NCI-H1417 (cell line): ENCODE results near the gene TFEB.
A peak's percentile ranks its signal among the peaks of the same experiment; 100 is the strongest.

Experiments
- DNase-seq, 3 experiments: peaks; one replicate each; lab custom pipeline; 2025; lab: John Stamatoyannopoulos, UW

Gene TFEB

DNA sequence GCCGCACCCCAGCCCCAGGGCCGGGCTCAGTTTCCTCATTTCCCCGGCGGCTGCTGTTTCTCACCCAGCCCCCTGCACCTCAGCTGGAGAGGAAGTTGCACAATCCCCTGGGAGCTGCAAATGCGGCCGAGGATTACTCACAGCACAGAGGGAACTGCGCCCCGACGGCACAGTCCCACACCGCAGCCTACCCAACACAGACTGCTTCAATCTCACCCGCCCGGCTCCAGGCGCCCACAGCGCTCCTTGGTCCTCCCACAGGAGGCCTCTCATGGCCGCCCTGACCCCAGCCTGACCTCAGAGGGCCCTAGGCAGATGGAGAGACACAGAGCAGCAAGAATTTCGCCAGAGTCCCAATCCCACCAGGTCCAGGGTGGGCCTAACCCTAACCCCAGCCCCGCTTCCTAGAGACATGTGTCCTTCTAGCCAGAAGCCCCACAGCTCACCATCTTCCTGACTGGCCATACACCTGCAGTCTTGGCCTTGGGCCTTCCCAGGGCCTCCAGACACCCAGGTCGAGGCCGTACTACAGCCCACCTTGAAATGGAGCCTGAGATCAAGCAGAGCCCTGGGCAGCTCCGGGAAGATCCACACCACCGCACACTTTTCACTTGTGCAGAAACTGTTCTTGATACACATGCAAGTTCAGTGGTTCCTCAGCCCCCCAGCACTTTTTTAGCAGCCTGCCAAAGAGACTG lies 11.7 kb downstream of the TFEB start:
- no peak for DNase-seq

DNA sequence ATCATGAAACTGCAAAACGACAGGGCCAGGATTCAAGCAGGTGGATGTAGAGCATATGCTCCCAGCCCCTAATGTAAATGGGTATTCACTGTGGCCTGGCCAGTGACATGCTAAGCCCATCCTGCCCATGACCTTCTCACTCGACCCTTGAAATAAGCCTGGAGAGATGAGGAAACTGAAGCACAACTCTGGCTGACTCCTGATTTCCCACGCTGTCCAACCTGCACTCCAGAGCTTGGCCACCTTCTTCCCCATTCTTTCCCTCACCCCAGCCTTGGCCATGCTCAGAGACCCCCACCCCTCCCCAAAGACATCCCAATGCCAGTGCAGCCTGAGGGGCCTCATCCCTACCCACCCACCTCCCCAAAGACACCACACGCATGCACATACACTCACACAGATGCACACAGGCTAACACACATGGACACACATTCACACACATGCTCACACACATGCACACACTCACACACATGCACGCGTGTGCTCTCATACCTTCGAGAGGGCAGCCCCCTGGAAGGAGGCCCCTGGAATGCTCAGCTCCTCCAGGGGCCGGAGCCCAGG lies 12.4 kb downstream of the TFEB start:
- DNase-seq = no peak

- no peak for DNase-seq
Measured at GRCh38 chr6:41721414-41721813, 14.0 kb downstream of the TFEB start.

- no peak for DNase-seq
Measured at GRCh38 chr6:41720783-41721182, 14.6 kb downstream of the TFEB start.

GRCh38 chr6:41720262-41720620 lies 15.2 kb downstream of the TFEB start:
- no peak for DNase-seq

GRCh38 chr6:41719436-41720261 lies 15.8 kb downstream of the TFEB start:
- no peak for DNase-seq

DNA sequence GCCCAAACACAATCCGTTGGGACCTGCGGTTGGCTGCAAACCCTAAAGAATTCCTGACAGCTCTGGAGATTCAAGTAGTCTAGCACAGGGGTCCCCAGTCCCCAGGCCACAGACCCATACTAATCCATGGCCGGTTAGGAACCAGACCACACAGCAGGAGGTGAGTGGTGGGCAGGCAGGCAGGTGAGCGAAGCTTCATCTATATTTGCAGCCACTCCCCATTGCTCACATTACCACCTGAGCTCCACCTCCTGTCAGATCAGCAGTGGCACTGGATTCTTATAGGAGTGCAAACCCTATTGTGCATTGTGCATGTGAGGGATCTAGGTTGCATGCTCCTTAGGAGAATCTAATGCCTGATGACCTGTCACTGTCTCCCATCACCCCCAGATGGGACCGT lies 16.6 kb downstream of the TFEB start:
- DNase-seq = no peak

- peak in 1 of 3 experiments; percentile 35 for DNase-seq
Measured at GRCh38 chr6:41717392-41717736, 18.0 kb downstream of the TFEB start.

- DNase-seq = peak; percentile 6 to 65 (median 41)
Measured at GRCh38 chr6:41716516-41717391, 18.7 kb downstream of the TFEB start.

DNA sequence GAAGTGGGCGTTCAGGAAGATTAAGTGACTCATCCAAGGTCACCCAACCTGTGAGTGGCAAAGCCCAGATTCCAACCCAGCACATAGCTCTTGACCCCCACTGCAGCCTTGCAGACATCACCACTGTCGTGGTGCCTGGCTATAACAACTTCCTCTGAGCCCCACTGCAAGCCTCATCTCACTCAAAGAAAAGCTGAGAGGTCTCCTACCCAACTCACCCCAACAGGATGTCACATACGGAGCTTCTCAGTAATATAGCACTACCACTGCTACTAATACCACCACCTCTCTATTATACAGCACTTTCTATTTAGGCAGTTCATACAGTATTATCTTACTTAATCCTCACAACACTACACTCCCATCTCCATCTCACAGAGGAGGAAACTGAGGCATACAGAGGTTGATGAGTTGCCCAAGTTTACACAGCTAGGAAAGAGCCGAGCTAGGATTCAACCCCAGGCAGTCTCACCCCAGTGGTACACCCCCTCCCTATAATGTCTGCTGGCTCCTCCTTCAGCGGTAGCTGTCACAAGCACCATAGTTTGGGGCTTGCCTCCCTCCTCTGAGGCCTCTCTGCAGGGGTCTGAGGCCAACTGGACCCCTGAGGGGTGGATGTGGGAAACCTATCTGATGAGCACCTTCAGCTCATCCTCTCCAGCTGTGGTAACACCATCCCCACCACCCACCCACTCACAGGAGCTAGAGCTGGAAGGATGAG lies 19.5 kb downstream of the TFEB start:
- no peak for DNase-seq

GRCh38 chr6:41714556-41715273 lies 20.7 kb downstream of the TFEB start:
- DNase-seq = no peak

- no peak for DNase-seq
Measured at GRCh38 chr6:41713650-41714291, 21.6 kb downstream of the TFEB start.

DNA sequence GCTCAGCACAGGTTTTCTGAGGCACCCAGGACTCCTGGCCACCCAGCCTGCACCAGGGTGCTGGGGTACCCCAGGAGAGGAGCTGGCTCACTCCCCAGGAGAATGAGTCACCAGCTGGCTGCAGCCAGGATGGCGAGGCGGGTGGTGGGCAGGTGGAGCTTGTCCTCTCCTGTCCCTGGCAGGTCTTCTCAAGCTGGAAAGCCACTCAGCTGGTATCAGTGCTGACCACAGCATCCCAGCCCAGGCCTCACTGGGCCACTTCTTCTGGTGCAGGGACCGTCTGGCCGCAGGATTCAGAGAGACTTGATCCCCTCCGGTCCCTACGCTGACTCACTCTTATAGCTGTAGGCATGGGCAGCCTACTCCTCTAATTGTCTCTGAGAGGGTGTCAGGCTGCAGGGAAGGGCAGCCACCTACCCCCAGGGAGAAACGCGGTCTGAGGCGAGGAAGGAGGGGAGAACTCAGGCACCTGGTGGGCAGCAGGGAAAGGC lies 22.2 kb downstream of the TFEB start:
- DNase-seq = peak in 2 of 3 experiments; percentile 21 to 42

GRCh38 chr6:41712651-41713103 lies 22.7 kb downstream of the TFEB start:
- no peak for DNase-seq

DNA sequence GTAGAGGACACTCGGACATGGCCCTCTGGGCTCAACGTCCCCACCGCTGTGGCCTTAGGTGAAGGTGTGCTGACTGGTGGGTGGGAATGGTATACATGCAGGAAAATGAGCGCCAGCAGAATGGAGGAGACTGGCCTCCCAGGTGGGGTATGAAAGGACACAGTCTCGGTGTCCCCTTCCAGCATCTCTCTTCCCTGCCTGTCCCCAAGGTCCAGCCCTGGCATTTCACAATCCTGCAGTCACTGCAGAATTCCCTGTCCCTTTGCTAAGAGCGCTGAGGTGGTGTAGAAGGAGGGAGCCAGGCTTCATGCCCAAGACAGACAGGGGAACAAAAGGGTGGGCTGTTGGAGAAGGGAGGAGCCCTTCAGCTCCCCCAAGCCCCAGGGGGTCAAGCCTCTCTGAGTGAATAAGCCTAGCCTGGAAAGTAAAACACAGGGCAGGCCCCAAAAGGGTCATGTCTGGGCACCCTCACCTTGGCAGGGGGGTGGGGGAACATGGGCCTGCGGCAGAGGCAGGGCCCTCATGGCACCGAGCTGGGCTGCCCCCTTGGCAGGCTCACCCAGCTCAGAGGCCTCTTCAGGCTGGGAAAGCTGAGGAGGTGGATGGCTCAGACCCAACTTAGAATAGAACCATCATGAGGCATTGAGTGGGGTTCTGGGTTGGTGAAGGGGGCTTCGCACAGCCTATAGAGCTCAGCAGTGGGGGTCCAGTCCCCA lies 23.9 kb downstream of the TFEB start:
- DNase-seq = no peak

GRCh38 chr6:41709375-41709774 lies 26.0 kb downstream of the TFEB start:
- DNase-seq = no peak

GRCh38 chr6:41708856-41709255 lies 26.6 kb downstream of the TFEB start:
- no peak for DNase-seq

DNA sequence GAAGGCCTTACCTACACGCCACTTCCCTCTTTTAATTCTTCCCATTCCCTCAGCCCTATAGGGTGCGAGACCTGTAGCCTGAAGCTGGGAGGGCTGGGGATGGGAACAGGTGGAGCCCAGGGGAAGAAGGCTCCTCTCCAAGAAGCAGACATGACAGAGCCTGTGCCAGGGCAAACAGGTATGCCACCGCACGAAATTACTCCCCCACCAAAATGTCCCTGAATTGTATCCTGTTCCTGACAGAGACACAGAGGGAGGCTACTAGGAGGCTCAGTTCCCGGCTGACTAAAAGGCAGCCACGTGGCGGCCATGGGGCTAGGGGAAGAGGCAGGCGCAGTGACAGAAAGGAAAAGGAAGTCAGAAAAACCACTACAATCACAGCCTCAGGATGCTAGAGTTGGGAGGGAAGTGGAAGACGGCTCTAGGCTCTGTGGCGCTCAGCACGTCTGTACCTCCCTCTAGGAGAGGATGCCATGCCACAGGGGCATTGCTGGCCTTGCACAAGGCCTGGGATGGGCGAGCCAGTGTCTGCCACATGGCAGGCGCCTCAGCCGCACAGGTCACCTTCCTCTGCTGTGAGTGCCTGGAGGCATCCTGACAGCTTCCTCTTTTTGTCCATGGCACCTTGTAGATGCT lies 27.7 kb downstream of the TFEB start:
- no peak for DNase-seq
